Mesenchymal stem cell (in vitro differentiated cells and primary cell): ENCODE measurements around the gene RUSC1.

Experiments used
- DNase-seq: peaks from one replicate; pipeline ENCODE4 v3.0.0-alpha.2; 2013
- H2AFZ ChIP-seq: one replicate; pipeline ENCODE4 v1.6.1; 2013; ENCODE audit warnings: low read depth, mild to moderate bottlenecking, control low read depth, inconsistent platforms, low read length, moderate library complexity
- H2AK5ac ChIP-seq: 2 replicates; pipeline ENCODE4 v1.6.1; 2013; ENCODE audit warnings: low read length, moderate library complexity, mild to moderate bottlenecking, inconsistent platforms; ENCODE audit not compliant: severe bottlenecking
- H2BK120ac ChIP-seq: one replicate; pipeline ENCODE4 v1.6.1; 2013; ENCODE audit warnings: low read depth, mild to moderate bottlenecking, inconsistent platforms, low read length, moderate library complexity
- H2BK12ac ChIP-seq, 2 experiments: one replicate each; pipeline ENCODE4 v1.6.1; 2013; ENCODE audit warnings: inconsistent platforms in 2 of 2, low read length in 2 of 2, mild to moderate bottlenecking in 2 of 2, moderate library complexity in 2 of 2, control low read depth in 1 of 2
- H2BK15ac ChIP-seq: one replicate; pipeline ENCODE4 v1.6.1; 2013; ENCODE audit warnings: mild to moderate bottlenecking, low read depth, inconsistent platforms; ENCODE audit not compliant: poor library complexity, severe bottlenecking
- H2BK5ac ChIP-seq: 2 replicates; pipeline ENCODE4 v1.6.1; 2013; ENCODE audit warnings: low read depth, mild to moderate bottlenecking, low read length, control low read depth, inconsistent platforms; ENCODE audit not compliant: poor library complexity, severe bottlenecking
- H3K14ac ChIP-seq, 2 experiments: one replicate each; pipeline ENCODE4 v1.6.1; 2013; ENCODE audit warnings: inconsistent platforms in 2 of 2, low read length in 2 of 2, control low read depth in 1 of 2, mild to moderate bottlenecking in 1 of 2, moderate library complexity in 1 of 2
- H3K18ac ChIP-seq, 2 experiments: one replicate each; pipeline ENCODE4 v1.6.1; 2013; ENCODE audit warnings: inconsistent platforms in 2 of 2, low read length in 2 of 2, control low read depth in 1 of 2, low read depth in 1 of 2, mild to moderate bottlenecking in 1 of 2
- H3K23ac ChIP-seq, 2 experiments: one replicate each; pipeline ENCODE4 v1.6.1; 2013; ENCODE audit warnings: inconsistent platforms in 2 of 2, low read length in 2 of 2, mild to moderate bottlenecking in 2 of 2, moderate library complexity in 2 of 2, control low read depth in 1 of 2
- H3K27ac ChIP-seq: 2 replicates; pipeline ENCODE4 v1.5.1; 2013; ENCODE audit warnings: mild to moderate bottlenecking, moderate library complexity, low read length, control low read depth, inconsistent platforms; ENCODE audit not compliant: poor library complexity, severe bottlenecking
- H3K27me3 ChIP-seq, 2 experiments: 2 replicates each; pipeline versions ENCODE4 v1.6.1 to v1.7.0; 2013; ENCODE audit warnings: low read length in 2 of 2, mild to moderate bottlenecking in 2 of 2, moderate library complexity in 2 of 2, control low read depth in 1 of 2, inconsistent platforms in 1 of 2; ENCODE audit not compliant: control insufficient read depth in 1 of 2, insufficient read depth in 1 of 2
- H3K36me3 ChIP-seq, 2 experiments: 2 replicates each; pipeline versions ENCODE4 v1.6.1 to v1.7.0; 2013; ENCODE audit warnings: low read length in 2 of 2, control low read depth in 1 of 2, inconsistent platforms in 1 of 2, low read depth in 1 of 2, mild to moderate bottlenecking in 1 of 2; ENCODE audit not compliant: insufficient read depth in 2 of 2, control insufficient read depth in 1 of 2
- H3K4ac ChIP-seq, 2 experiments: one replicate each; pipeline ENCODE4 v1.6.1; 2013; ENCODE audit warnings: inconsistent platforms in 2 of 2, low read length in 2 of 2, mild to moderate bottlenecking in 2 of 2, moderate library complexity in 2 of 2, control low read depth in 1 of 2, low read depth in 1 of 2
- H3K4me1 ChIP-seq: 2 replicates; pipeline ENCODE4 v1.6.1; 2013; ENCODE audit warnings: low read depth, low read length, control low read depth; ENCODE audit not compliant: control insufficient read depth, insufficient read depth
- H3K4me2 ChIP-seq: 2 replicates; pipeline ENCODE4 v1.6.1; 2013; ENCODE audit warnings: low read length, mild to moderate bottlenecking, inconsistent platforms; ENCODE audit not compliant: poor library complexity, severe bottlenecking
- H3K4me3 ChIP-seq, 2 experiments: 2 replicates each; pipeline versions ENCODE4 v1.5.1 to v1.7.0; 2013; ENCODE audit warnings: low read length in 2 of 2, mild to moderate bottlenecking in 2 of 2, control low read depth in 1 of 2, low read depth in 1 of 2; ENCODE audit not compliant: insufficient read depth in 1 of 2
- H3K79me1 ChIP-seq: replicated peaks from 2 replicates; pipeline ENCODE4 v1.6.1; 2013; ENCODE audit warnings: mild to moderate bottlenecking, control low read depth, low read length, inconsistent platforms; ENCODE audit not compliant: poor library complexity, severe bottlenecking
- H3K9ac ChIP-seq: 2 replicates; pipeline ENCODE4 v1.7.0; 2013; ENCODE audit warnings: mild to moderate bottlenecking, low read length, moderate library complexity
- H3K9me3 ChIP-seq: 2 replicates; pipeline ENCODE4 v1.7.0; 2013; ENCODE audit warnings: mild to moderate bottlenecking, low read length; ENCODE audit not compliant: control insufficient read depth
- H4K8ac ChIP-seq: one replicate; pipeline ENCODE4 v1.6.1; 2013; ENCODE audit warnings: inconsistent platforms, mild to moderate bottlenecking, low read length, moderate library complexity
- H4K91ac ChIP-seq: one replicate; pipeline ENCODE4 v1.6.1; 2013; ENCODE audit warnings: mild to moderate bottlenecking, low read length, inconsistent platforms
- WGBS: methylation state at CpG from one replicate; pipeline ENCODE4 v1.1.7; 2013; ENCODE audit warnings: mixed read lengths; 5-methylcytosine and 5-hydroxymethylcytosine counted together

RUSC1 gene

DNA sequence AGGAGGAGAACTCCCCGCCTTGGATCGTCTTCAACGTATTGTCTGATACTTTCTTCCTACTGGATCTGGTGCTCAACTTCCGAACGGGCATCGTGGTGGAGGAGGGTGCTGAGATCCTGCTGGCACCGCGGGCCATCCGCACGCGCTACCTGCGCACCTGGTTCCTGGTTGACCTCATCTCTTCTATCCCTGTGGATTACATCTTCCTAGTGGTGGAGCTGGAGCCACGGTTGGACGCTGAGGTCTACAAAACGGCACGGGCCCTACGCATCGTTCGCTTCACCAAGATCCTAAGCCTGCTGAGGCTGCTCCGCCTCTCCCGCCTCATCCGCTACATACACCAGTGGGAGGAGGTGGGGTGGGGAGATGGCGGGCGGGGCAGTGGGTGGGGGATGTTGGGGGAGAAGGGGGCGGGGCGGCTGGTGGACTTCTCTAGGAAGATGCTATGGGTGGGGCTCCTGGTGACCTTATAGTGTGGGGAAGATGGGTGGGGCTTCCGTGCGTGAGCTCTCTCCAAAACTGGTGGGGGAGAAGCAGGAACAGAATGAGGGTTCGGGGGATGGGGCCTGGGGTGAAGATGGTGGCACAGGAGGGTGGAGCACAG is 38.1 kb upstream of the RUSC1 start:
- Histone ChIP-seq H3K4ac (no peak overlapping the region), H2AK5ac (no peak overlapping the region), H3K9me3 (no peaks in the 10 kb centered on the region), H3K4me1 (peaks cover 5% of the 10 kb centered on the region), H3K27ac (no peak overlapping the region), H3K36me3 (peaks cover 8 to 35% of the 10 kb centered on the region in 2 experiments), H3K9ac (no peak overlapping the region), H2BK120ac (no peak overlapping the region), H3K14ac (no peak overlapping the region), H2AFZ (no peak overlapping the region), H2BK12ac (no peak overlapping the region), H2BK5ac (no peak overlapping the region), H3K4me2 (no peak overlapping the region), H4K8ac (no peak overlapping the region), H3K18ac (no peak overlapping the region), H3K79me1 (peaks cover 4% of the 10 kb centered on the region), H3K23ac (peak overlapping the region in 1 of 2 experiments; percentile 29), H4K91ac (no peak overlapping the region), H3K27me3 (no peaks in the 10 kb centered on the region), H3K4me3 (no peak overlapping the region), H2BK15ac (no peak overlapping the region)
- no peak for DNase-seq
- WGBS, result 97% methylated on average over 29 of the region's 29 CpGs

DNA sequence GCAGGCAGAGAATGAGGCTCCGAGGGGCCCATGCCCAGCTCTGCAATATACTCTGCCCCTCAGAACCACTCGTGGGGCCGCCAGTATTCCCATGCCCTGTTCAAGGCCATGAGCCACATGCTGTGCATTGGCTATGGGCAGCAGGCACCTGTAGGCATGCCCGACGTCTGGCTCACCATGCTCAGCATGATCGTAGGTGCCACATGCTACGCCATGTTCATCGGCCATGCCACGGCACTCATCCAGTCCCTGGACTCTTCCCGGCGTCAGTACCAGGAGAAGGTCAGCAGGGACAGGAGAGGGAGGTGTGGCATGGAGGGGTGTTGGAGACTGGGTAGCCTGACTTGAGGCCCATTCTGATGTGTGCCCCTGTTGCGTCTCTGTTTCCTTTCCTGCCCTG is 36.2 kb upstream of the RUSC1 start:
- Histone ChIP-seq H3K36me3 (peaks cover 8 to 43% of the 10 kb centered on the region in 2 experiments), H2BK15ac (no peak overlapping the region), H2AK5ac (no peak overlapping the region), H3K4ac (no peak overlapping the region), H3K9me3 (no peaks in the 10 kb centered on the region), H4K8ac (no peak overlapping the region), H2AFZ (no peak overlapping the region), H2BK12ac (no peak overlapping the region), H3K4me2 (no peak overlapping the region), H2BK5ac (no peak overlapping the region), H3K9ac (no peak overlapping the region), H3K27ac (no peak overlapping the region), H3K18ac (no peak overlapping the region), H3K4me3 (no peak overlapping the region), H3K27me3 (peaks cover 0 to 3% of the 10 kb centered on the region in 2 experiments), H3K14ac (no peak overlapping the region), H4K91ac (no peak overlapping the region), H2BK120ac (no peak overlapping the region), H3K4me1 (no peaks in the 10 kb centered on the region), H3K23ac (no peak overlapping the region), H3K79me1 (no peaks in the 10 kb centered on the region)
- DNase-seq, result no peak
- 94% methylated on average over 12 of the region's 12 CpGs for WGBS

DNA sequence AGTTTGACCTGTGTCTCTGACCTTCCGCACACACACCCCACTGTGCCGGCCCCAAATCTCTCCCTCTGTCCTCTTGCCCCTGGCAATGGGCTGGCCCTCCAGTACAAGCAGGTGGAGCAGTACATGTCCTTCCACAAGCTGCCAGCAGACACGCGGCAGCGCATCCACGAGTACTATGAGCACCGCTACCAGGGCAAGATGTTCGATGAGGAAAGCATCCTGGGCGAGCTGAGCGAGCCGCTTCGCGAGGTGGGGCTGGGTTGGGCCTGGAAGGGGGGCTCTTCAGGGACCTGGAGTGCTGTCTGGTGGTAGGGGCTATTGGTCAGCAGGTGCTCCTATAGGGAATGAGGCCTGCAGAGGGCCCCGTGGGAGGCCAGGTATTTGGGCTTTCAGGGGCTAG is 35.6 kb upstream of the RUSC1 start:
- Histone ChIP-seq H2BK120ac (no peak overlapping the region), H3K4ac (no peak overlapping the region)
- WGBS, result 91% methylated on average over 14 of the region's 14 CpGs

DNA sequence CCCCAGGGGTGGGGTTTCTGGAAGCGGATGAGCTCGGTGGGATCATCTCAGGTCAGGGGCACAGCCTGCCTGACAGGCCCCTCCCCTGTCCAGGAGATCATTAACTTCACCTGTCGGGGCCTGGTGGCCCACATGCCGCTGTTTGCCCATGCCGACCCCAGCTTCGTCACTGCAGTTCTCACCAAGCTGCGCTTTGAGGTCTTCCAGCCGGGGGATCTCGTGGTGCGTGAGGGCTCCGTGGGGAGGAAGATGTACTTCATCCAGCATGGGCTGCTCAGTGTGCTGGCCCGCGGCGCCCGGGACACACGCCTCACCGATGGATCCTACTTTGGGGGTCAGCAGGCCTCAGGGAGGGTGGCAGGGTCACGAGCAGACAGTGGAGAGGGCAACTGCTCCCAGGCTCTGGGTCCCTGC is 35.1 kb upstream of the RUSC1 start:
- Histone ChIP-seq H2BK5ac (no peak overlapping the region), H3K27ac (no peak overlapping the region), H3K4me2 (no peak overlapping the region), H4K91ac (no peak overlapping the region), H2BK15ac (no peak overlapping the region), H3K9ac (no peak overlapping the region), H3K36me3 (peaks cover 8 to 43% of the 10 kb centered on the region in 2 experiments), H4K8ac (no peak overlapping the region), H2AFZ (no peak overlapping the region), H3K9me3 (no peaks in the 10 kb centered on the region), H3K23ac (no peak overlapping the region), H3K18ac (no peak overlapping the region), H3K79me1 (no peaks in the 10 kb centered on the region), H2BK12ac (no peak overlapping the region), H2BK120ac (no peak overlapping the region), H3K4me1 (no peaks in the 10 kb centered on the region), H3K27me3 (peaks cover 0 to 3% of the 10 kb centered on the region in 2 experiments), H3K14ac (no peak overlapping the region), H3K4ac (no peak overlapping the region), H3K4me3 (no peak overlapping the region), H2AK5ac (no peak overlapping the region)
- WGBS, result 96% methylated on average over 18 of the region's 18 CpGs
- no peak for DNase-seq

More for the DNA sequence above, 35.6 kb upstream of the RUSC1 start:
- H2BK12ac ChIP-seq, result no peak overlapping the region
- H2AFZ ChIP-seq, result no peak overlapping the region
- peaks cover 0 to 3% of the 10 kb centered on the region in 2 experiments for H3K27me3 ChIP-seq
- no peak overlapping the region for H3K18ac ChIP-seq
- no peak overlapping the region for H3K4me3 ChIP-seq
- no peak for DNase-seq
- H3K4me1 ChIP-seq, result no peaks in the 10 kb centered on the region
- H2AK5ac ChIP-seq, result no peak overlapping the region
- no peaks in the 10 kb centered on the region for H3K79me1 ChIP-seq
- H3K9ac ChIP-seq, result no peak overlapping the region
- no peak overlapping the region for H3K14ac ChIP-seq
- H3K27ac ChIP-seq, result no peak overlapping the region
- H2BK15ac ChIP-seq, result no peak overlapping the region
- H2BK5ac ChIP-seq, result no peak overlapping the region
- peak overlapping the region; percentile 48 for H4K91ac ChIP-seq
- no peaks in the 10 kb centered on the region for H3K9me3 ChIP-seq
- no peak overlapping the region for H3K23ac ChIP-seq
- no peak overlapping the region for H3K4me2 ChIP-seq
- peaks cover 8 to 43% of the 10 kb centered on the region in 2 experiments for H3K36me3 ChIP-seq
- no peak overlapping the region for H4K8ac ChIP-seq
